Esophagus muscularis mucosa (tissue), 4 donors: ENCODE results near the gene GUCD1.

Experiments used
- CTCF ChIP-seq, 3 experiments: fragments of 200-600 bp in 2 of 3; fragments of 450-650 bp in 1 of 3; sonication (generic) in 2 of 3; IDR thresholded peaks; one replicate each; pipeline ENCODE4 v1.5.1; 2017 to 2019; ENCODE audit warnings: antibody characterized with exemption in 3 of 3, mild to moderate bottlenecking in 2 of 3, moderate library complexity in 1 of 3
- EP300 ChIP-seq: sonication (generic); formaldehyde crosslinking; IDR thresholded peaks from one replicate; pipeline ENCODE4 v1.6.1; 2017; ENCODE audit warnings: antibody characterized with exemption
- POLR2A ChIP-seq: fragments of 450-650 bp; IDR thresholded peaks from one replicate; pipeline ENCODE4 v1.6.1; 2017; ENCODE audit warnings: antibody characterized with exemption, moderate library complexity, mild to moderate bottlenecking, low read depth
- POLR2AphosphoS5 ChIP-seq, 2 donors: sonication (generic); formaldehyde crosslinking; IDR thresholded peaks; one replicate each; pipeline ENCODE4 v1.6.1; 2017; ENCODE audit warnings: antibody characterized with exemption in 2 of 2

- TF ChIP-seq CTCF (IDR thresholded peaks at IDR 0.05) (no peak), POLR2A (no peak), EP300 (no peak), POLR2AphosphoS5 (IDR thresholded peaks at IDR 0.05) (no peak)
Measured at GRCh38 chr22:24542641-24543040, 12.3 kb downstream of the GUCD1 start.
